MCF 10A (cell line): ENCODE measurements around the gene CIB4. TPM values are rescaled to one million over a fixed set of nuclear protein-coding genes. Genes with fewer than 3 reads are reported as not detected.

ENCODE experiments used
- BruUV-seq: library from RNA; stranded (reverse); fragments of 400-500 nt; replicated peaks from 2 replicates; lab custom pipeline; 2021; lab: Mats Ljungman, UMichigan
- CTCF ChIA-PET: fragments of 300-600 bp; sonication (Branson Sonifier 250); formaldehyde crosslinking; extraction: SDS; loops from one replicate; lab custom pipeline; 2021; ENCODE audit warnings: antibody characterized with exemption, inconsistent platforms; lab: Yijun Ruan, JAX
- POLR2A ChIA-PET: fragments of 300-600, 350-650 bp; sonication (Branson Sonifier 250); formaldehyde crosslinking; extraction: SDS; loops from one replicate; lab custom pipeline; 2020; ENCODE audit warnings: antibody characterized with exemption, inconsistent platforms; lab: Yijun Ruan, JAX
- DNase-seq: peaks from one replicate; pipeline ENCODE4 v3.0.0-alpha.2; 2018; ENCODE audit not compliant: unreplicated experiment
- H3K27ac Mint-ChIP-seq: one replicate; pipeline ENCODE4 v1.8.0; 2022; ENCODE audit warnings: mild to moderate bottlenecking, low read depth, mixed read lengths; ENCODE audit not compliant: unreplicated experiment
- H3K27me3 Mint-ChIP-seq: one replicate; pipeline ENCODE4 v1.8.0; 2022; ENCODE audit warnings: mixed read lengths; ENCODE audit not compliant: insufficient read depth, unreplicated experiment
- H3K36me3 Mint-ChIP-seq: one replicate; pipeline ENCODE4 v1.8.0; 2022; ENCODE audit warnings: mild to moderate bottlenecking, moderate library complexity, mixed read lengths; ENCODE audit not compliant: insufficient read depth, unreplicated experiment
- H3K4me1 Mint-ChIP-seq: one replicate; pipeline ENCODE4 v1.8.0; 2022; ENCODE audit warnings: mixed read lengths; ENCODE audit not compliant: insufficient read depth, unreplicated experiment
- H3K4me3 Mint-ChIP-seq: one replicate; pipeline ENCODE4 v1.8.0; 2022; ENCODE audit warnings: mild to moderate bottlenecking, moderate library complexity, mixed read lengths; ENCODE audit not compliant: unreplicated experiment
- H3K9me3 Mint-ChIP-seq: one replicate; pipeline ENCODE4 v1.8.0; 2022; ENCODE audit warnings: mixed read lengths; ENCODE audit not compliant: unreplicated experiment
- CTCF ChIP-seq: fragments of 200-600 bp; IDR thresholded peaks from one replicate; pipeline ENCODE4 v1.8.0; 2022; ENCODE audit warnings: antibody characterized with exemption, mild to moderate bottlenecking; ENCODE audit not compliant: unreplicated experiment
- intact Hi-C: fragments of 100-400 bp; cut with micrococcal nuclease; formaldehyde crosslinking; loops from 2 replicates; pipeline ENCODE4 v1.14.1; 2022
- total RNA-seq: library from RNA; stranded (reverse); gene quantifications from 2 replicates; pipeline ENCODE4 v1.2.3, GENCODE V29; 2022

Gene CIB4
- total RNA-seq, 1 experiment from 2014 or later: not detected

- CTCF ChIA-PET: no interaction called here
- no TSS peak for BruUV-seq
- H3K27me3 Mint-ChIP-seq: peaks cover 62% of the 10 kb centered on the region
These were observed 30.5 kb upstream of the CIB4 start for GRCh38 chr2:26671691-26672090.

GRCh38 chr2:26670931-26671460 is 29.8 kb upstream of the CIB4 start:
- no peak overlapping the region for H3K4me3 Mint-ChIP-seq
- H3K4me1 Mint-ChIP-seq: no peaks in the 10 kb centered on the region
- no peak for TF ChIP-seq CTCF
- no peak overlapping the region for H3K27ac Mint-ChIP-seq
- no peak for DNase-seq
- H3K9me3 Mint-ChIP-seq: no peaks in the 10 kb centered on the region
- no peaks in the 10 kb centered on the region for H3K36me3 Mint-ChIP-seq
- peaks cover 67% of the 10 kb centered on the region for H3K27me3 Mint-ChIP-seq
- ChIA-PET CTCF (no interaction called here), POLR2A (interaction anchor here (1.1 kb wide), 1 partner anchor 10 kb away, joined by 3 read pairs; no protein-coding TSS in a partner anchor)
- intact Hi-C loops: no loop called here
- no TSS peak for BruUV-seq

More at GRCh38 chr2:26671691-26672090, 30.5 kb upstream of the CIB4 start:
- Mint-ChIP-seq H3K9me3 (no peaks in the 10 kb centered on the region), H3K4me1 (no peaks in the 10 kb centered on the region), H3K36me3 (no peaks in the 10 kb centered on the region), H3K4me3 (no peak overlapping the region), H3K27ac (no peak overlapping the region)
- DNase-seq: no peak
- intact Hi-C loops: no loop called here
- POLR2A ChIA-PET: no interaction called here
- no peak for TF ChIP-seq CTCF

- Mint-ChIP-seq H3K36me3 (no peaks in the 10 kb centered on the region), H3K4me1 (no peaks in the 10 kb centered on the region), H3K27ac (no peak overlapping the region), H3K4me3 (no peak overlapping the region), H3K27me3 (peaks cover 76% of the 10 kb centered on the region), H3K9me3 (no peaks in the 10 kb centered on the region)
- no TSS peak for BruUV-seq
- intact Hi-C loops: no loop called here
- CTCF ChIA-PET: interaction anchor here (0.6 kb wide), 1 partner anchor 44 kb away, joined by 3 read pairs; no protein-coding TSS in a partner anchor
- peak; percentile 38 for DNase-seq
- TF ChIP-seq CTCF: no peak
- POLR2A ChIA-PET: interaction anchor here (1.1 kb wide), 1 partner anchor 10 kb away, joined by 3 read pairs; no protein-coding TSS in a partner anchor
These were observed 29.0 kb upstream of the CIB4 start for GRCh38 chr2:26670171-26670570.

- Mint-ChIP-seq H3K27ac (no peak overlapping the region), H3K27me3 (peaks cover 86% of the 10 kb centered on the region), H3K4me1 (no peaks in the 10 kb centered on the region), H3K4me3 (no peak overlapping the region), H3K9me3 (no peaks in the 10 kb centered on the region), H3K36me3 (no peaks in the 10 kb centered on the region)
- ChIA-PET CTCF (interaction anchor here (0.6 kb wide), 3 partner anchors 78 to 1626 kb away, joined by 3 read pairs; no protein-coding TSS in a partner anchor), POLR2A (no interaction called here)
- intact Hi-C loops: no loop called here
- no peak for TF ChIP-seq CTCF
- BruUV-seq: no TSS peak
- no peak for DNase-seq
These were observed 27.9 kb upstream of the CIB4 start for GRCh38 chr2:26668856-26669750.
